Measurements from ENCODE around the gene BICDL2.

- TF ChIP-seq MAFK (IDR thresholded peaks at IDR 0.05; ENCODE audit: low read depth, low read length) (no peak), USF2 (IDR thresholded peaks at IDR 0.05; ENCODE audit: low read depth, low read length) (no peak), BHLHE40 (IDR thresholded peaks at IDR 0.05; ENCODE audit: low read depth, low read length) (no peak), CHD1 (IDR thresholded peaks at IDR 0.05; ENCODE audit: low read depth, low read length) (no peak), RFX5 (IDR thresholded peaks at IDR 0.05; ENCODE audit: low read depth, low read length) (no peak), POLR2A (IDR thresholded peaks at IDR 0.05; ENCODE audit: low read depth, low read length) (no peak), RAD21 (IDR thresholded peaks at IDR 0.05; ENCODE audit: low read length) (no peak), MAZ (IDR thresholded peaks at IDR 0.05; ENCODE audit: borderline replicate concordance, low read depth, low read length) (no peak), MXI1 (IDR thresholded peaks at IDR 0.05; ENCODE audit: borderline replicate concordance, low read depth, low read length) (no peak), ELK1 (IDR thresholded peaks at IDR 0.05; ENCODE audit: borderline replicate concordance, low read depth, low read length) (no peak), NFE2L2 (IDR thresholded peaks at IDR 0.05; ENCODE audit: low read depth, low read length) (no peak)
- TF ChIP-seq, protein P1, sequence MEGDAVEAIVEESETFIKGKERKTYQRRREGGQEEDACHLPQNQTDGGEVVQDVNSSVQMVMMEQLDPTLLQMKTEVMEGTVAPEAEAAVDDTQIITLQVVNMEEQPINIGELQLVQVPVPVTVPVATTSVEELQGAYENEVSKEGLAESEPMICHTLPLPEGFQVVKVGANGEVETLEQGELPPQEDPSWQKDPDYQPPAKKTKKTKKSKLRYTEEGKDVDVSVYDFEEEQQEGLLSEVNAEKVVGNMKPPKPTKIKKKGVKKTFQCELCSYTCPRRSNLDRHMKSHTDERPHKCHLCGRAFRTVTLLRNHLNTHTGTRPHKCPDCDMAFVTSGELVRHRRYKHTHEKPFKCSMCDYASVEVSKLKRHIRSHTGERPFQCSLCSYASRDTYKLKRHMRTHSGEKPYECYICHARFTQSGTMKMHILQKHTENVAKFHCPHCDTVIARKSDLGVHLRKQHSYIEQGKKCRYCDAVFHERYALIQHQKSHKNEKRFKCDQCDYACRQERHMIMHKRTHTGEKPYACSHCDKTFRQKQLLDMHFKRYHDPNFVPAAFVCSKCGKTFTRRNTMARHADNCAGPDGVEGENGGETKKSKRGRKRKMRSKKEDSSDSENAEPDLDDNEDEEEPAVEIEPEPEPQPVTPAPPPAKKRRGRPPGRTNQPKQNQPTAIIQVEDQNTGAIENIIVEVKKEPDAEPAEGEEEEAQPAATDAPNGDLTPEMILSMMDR (conservative IDR thresholded peaks at IDR 0.05; ENCODE audit: low read depth, low read length) = no peak
Observed at GRCh38 chr16:3019594-3020246, 17.0 kb downstream of the BICDL2 start.

Measured in IMR-90 (cell line).